Spleen (tissue), 7 donors: Measurements from ENCODE around the gene CTBP1.

Experiments
- POLR2A ChIP-seq, 3 donors: fragments of 450-650 bp; IDR thresholded peaks; one replicate each; pipeline ENCODE4 v1.5.1; 2017; ENCODE audit warnings: antibody characterized with exemption in 3 of 3, mild to moderate bottlenecking in 1 of 3
- POLR2AphosphoS5 ChIP-seq, 3 donors: sonication (generic); formaldehyde crosslinking; IDR thresholded peaks; one replicate each; pipeline ENCODE4 v1.5.1; 2017; ENCODE audit warnings: antibody characterized with exemption in 3 of 3
- TF ChIP-seq, protein P1 (sequence below), 11 experiments: fragments of 200-600 bp in 7 of 11; fragments of 450-650 bp in 4 of 11; sonication (generic) in 4 of 11; IDR thresholded peaks in 8 of 11; conservative IDR thresholded peaks in 3 of 11; 1 replicate in 7 of 11; 2 replicates in 4 of 11; pipeline versions ENCODE4 v1.4.0 to v1.8.0; 2016 to 2021; ENCODE audit warnings: antibody characterized with exemption in 11 of 11, inconsistent platforms in 4 of 11, mild to moderate bottlenecking in 1 of 11
- donor health status: DM: no; HTN: no; CAD: no; lungs with moderate emphysema.
- donor health status: DM: no; HTN: no; CAD: no.
- donor health status: DM: no; HTN: no; CAD: no.

- TF ChIP-seq POLR2A (IDR thresholded peaks at IDR 0.05) (no peak), POLR2AphosphoS5 (IDR thresholded peaks at IDR 0.05) (no peak)
- TF ChIP-seq, protein P1, sequence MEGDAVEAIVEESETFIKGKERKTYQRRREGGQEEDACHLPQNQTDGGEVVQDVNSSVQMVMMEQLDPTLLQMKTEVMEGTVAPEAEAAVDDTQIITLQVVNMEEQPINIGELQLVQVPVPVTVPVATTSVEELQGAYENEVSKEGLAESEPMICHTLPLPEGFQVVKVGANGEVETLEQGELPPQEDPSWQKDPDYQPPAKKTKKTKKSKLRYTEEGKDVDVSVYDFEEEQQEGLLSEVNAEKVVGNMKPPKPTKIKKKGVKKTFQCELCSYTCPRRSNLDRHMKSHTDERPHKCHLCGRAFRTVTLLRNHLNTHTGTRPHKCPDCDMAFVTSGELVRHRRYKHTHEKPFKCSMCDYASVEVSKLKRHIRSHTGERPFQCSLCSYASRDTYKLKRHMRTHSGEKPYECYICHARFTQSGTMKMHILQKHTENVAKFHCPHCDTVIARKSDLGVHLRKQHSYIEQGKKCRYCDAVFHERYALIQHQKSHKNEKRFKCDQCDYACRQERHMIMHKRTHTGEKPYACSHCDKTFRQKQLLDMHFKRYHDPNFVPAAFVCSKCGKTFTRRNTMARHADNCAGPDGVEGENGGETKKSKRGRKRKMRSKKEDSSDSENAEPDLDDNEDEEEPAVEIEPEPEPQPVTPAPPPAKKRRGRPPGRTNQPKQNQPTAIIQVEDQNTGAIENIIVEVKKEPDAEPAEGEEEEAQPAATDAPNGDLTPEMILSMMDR (IDR thresholded peaks at IDR 0.05 in 8 of 11, conservative IDR thresholded peaks at IDR 0.05 in 3 of 11), result no peak
Measured at GRCh38 chr4:1207157-1207470, 41.8 kb downstream of the CTBP1 start.
